AG08396 (cell line): ENCODE data around the gene RNF157.
"Not testable (repeated sequence)": the region's sequence is repeated elsewhere in the genome, so short reads cannot be mapped to it uniquely, and the experiment has no call there.

Source experiments
- DNase-seq: peaks from one replicate; pipeline ENCODE4 v3.0.0; 2012; ENCODE audit warnings: low spot score, mixed read lengths

Gene RNF157

GRCh38 chr17:76270770-76271668 is 30.7 kb upstream of the RNF157 start:
- DNase-seq = no peak

DNA sequence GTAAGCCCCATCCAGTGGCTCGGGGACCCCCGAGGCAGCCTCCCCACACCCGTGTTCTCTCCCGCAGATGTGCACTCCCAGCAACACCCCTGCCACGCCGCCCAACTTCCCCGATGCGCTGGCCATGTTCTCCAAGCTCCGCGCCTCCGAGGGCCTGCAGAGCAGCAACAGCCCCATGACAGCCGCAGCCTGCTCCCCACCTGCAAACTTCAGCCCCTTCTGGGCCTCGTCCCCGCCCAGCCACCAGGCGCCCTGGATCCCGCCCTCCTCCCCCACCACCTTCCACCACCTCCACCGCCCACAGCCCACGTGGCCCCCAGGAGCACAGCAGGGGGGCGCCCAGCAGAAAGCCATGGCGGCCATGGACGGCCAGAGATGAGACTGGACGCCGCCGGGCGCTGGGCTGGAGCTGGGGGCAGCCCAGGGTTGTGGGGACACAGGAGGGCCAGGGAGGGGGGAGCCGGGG is 29.9 kb upstream of the RNF157 start:
- DNase-seq = no peak

GRCh38 chr17:76268991-76269981 is 29.0 kb upstream of the RNF157 start:
- DNase-seq = no peak

GRCh38 chr17:76268015-76268749 is 27.9 kb upstream of the RNF157 start:
- peak; percentile 58 for DNase-seq

DNA sequence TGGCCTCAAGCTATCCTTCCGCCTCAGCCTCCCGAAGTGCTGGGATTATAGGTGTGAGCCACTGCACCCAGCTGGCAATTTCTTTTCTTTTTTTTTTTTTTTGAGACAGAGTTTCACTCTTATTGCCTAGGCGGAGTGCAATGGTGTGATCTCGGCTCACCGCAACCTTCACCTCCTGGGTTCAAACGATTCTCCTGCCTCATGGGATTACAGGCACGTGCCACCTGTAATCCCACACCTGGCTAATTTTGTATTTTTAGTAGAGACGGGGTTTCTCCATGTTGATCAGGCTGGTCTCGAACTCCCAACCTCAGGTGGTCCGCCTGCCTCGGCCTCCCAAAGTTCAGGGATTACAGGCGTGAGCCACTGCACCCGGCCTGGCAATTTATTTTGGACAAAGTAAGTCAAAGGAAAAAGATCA is 27.3 kb upstream of the RNF157 start:
- not testable (repeated sequence) for DNase-seq

DNA sequence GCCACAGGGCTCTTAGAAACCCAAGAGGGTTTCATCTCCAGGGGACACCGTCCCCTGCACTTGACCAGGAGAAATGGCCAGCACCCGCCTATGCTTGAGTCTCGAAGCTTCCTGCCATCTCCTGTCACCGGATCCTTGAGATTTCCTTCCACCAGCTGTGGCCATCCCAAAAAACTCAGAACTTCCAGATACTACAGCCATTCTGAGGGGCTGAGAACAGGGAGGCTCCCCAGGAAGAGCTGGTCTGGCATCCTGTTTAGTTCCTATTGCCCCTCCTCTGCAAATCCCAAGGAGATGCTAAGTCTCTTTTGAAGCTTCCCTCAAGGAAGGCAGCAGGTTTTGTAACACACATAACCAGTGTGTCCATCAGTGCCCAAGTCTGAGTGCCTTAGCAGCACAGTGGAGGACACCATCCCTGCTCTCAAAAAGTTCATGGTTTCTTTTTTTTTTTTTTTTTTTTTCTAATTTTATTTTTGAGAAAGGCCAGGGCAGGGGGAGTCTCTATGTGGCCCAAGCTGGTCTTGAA is 26.8 kb upstream of the RNF157 start:
- no peak for DNase-seq

- peak; percentile 41 for DNase-seq
These were observed 26.1 kb upstream of the RNF157 start for GRCh38 chr17:76266244-76266938.

DNA sequence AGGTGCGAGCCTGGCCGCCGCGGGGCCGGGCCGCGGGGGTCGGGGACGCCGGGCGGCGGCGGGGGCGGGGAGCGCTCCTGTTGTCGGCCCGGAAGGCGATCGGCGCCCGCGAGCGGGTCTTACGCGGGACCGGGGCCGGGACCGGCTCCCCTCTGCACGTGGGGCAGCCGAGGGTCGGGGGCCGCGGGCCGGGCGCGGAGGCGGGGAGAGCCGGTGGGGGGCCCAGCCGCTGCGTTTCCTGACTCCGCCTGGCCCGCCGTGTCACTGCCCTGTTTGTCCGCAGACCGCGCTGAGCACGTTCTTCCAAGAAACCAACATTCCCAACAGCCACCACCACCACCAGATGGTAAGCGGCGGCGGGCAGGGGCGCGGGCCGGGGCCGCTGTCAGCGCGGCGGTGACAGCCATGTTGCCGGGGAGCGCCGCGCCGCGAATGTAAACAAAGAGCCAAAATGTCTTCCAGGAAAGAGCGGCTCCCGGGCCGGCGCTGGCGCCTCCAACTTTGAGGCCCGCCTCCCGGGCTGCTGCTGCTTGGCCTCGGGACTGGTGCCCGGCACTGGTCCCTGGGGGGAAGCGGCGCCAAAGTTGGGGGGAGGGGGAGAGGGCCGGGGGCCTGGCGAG is 25.4 kb upstream of the RNF157 start:
- DNase-seq = peak; percentile 74

DNA sequence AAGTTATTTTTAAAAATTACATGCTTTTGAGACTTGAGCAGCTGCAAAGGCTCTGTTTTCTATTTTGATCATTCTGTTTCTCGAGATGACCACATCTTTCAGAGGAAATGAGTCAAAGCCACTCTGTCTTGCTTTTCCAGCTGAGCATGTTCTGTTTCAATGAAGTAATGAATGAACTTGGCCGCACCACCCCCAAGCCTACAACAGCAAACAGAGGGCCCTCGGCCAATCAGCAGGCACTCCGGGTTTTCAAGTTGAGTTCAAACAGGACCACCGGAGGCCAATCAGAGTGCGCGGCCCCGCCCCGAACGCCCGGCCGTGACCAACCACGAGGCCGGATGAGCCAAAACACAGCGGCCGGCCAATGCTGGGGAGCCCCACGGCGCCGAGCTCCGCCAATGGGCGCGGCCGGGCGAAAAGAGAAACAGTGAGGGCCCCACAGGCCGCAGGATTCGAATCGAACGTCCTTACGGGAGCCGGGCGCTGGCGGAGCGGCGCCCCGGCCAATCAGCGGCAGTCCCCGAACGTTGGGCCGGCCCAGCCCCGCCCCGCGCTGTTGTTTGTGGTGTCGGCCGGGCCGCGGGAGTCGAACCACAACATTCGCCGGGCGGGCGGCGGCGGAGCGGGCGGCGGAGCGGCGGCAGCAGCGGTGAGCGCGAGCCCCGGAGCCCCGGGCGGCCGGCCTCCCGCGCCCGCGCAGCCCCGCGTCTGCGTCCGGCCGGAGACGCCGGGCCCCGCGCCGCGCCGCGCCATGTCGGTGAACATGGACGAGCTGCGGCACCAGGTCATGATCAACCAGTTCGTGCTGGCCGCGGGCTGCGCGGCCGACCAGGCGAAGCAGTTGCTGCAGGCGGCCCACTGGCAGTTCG is 24.7 kb upstream of the RNF157 start, which contains the start of gene UBALD2:
Gene UBALD2, plus strand, starts transcription at position 594 of the 869 bp plus-strand sequence. Its CDS starts 158 bp downstream, at position 752.
- peak; percentile 100 for DNase-seq

DNA sequence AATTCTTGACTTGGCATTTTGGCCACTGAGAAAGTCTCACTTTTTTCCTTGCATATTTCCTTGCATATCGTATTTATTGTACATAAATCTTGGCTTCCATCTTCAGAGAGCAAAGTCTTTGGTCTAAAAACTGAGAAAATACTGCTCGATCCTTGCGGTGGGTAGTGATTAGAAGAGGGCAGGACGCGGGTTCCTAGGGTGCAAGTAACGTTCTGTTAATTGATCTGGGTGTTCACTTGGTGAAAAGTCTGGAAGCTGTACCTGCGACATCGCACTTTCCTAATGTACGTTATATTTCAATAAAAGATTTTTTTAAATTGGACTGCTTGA is 24.1 kb upstream of the RNF157 start:
- DNase-seq = no peak

DNA sequence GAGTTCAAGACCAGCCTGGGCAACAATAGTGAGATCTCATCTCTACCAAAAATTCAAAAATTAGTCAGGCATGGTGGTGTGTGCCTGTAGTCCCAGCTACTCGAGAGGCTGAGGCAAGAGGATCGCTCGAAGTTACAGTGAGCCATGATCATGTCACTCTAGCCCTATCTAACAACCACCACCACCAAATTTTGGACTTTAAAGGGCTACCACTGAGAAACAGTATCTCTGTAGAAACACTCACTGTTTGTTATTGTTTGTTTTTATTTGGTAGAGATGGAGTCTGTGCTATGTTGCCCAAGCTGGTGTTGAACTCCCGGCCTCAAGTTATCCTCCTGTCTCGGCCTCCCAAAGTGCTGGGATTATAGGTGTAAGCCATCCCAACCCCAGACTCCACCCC is 23.6 kb upstream of the RNF157 start:
- no peak for DNase-seq

DNA sequence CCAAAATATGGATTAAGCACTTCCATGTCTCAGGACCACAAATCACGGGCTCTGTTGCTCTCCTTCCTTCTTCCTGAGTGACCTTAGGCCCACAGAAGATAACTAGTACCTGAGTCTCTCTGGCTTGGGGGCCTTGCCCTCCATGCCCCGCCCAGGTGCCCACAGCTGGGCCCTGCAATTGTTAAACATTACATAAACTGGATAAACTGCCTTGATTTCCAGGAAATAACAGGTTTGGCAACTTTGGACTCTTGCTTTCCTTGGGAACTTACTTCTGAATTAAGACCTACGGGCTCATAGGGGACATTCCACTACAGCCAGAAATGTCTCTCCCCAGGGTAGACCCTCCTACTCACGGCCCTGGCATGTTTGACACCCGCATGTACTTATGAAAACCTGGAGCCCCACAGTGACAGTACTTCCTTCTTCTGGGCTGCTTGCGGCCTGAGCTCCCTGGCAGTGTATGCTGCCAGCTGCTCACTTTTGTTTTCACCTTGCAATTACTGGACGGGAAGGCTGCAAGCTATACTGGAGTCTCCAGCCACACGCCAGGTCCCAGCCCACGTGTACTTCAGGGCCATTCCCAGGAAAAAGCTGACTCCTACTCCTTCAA is 22.5 kb upstream of the RNF157 start:
- DNase-seq = no peak

DNA sequence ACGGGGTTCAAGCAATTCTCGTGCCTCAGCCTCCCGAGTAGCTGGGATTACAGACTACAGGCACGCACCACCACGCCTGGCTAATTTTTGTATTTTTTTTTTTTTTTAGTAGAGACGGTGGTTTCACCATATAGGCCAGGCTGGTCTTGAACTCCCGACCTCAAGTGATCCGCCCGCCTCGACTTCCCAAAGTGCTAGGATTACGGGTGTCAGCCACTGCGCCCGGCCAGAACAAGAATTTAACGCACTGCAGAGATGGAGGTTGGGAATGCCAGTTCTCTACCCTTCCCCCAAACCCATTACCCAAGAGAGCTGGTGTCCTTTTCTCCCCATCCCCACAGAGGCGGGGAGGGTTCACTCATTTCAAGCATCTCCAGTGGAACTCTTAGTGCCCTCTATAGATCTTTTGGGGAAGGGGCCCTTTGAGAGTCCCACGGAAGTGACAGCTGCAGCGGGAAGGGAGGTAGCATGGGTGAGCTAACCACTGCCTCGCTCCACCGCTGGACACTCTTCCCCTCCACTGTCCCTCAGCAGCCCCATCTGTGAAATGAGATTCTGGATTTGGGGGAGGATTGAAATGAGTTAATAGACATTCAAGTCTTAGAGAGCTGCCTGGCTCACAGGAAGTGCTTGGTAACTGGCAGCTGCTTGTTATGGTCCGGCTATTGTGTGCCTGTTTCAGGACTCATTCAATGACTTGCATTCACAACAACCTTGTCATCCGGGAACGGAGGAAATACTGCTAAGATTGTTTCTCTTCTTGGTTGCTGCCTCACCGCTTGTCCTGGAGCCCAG is 21.3 kb upstream of the RNF157 start:
- no peak for DNase-seq

DNA sequence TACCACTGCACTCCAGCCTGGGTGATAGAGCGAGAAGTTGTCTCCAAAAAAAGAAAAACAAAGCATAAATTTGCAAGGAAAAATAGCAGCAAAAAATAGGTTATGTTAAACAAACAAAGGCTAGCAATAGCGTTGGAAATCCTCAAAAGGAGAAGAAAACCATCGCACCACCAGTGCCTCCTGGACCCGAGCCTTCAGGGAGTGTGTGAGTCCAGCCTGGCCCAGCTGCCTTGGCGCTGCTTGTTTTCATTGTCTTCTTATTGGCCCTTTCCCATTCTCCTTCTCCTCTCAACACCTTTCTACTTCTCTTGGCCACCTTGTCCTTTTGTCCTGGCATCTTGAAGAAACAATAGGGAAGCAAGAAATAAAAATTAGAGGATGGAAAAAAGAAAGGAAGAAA is 20.4 kb upstream of the RNF157 start:
- no peak for DNase-seq

- DNase-seq = no peak
These were observed 19.9 kb upstream of the RNF157 start for GRCh38 chr17:76260220-76260619.

DNA sequence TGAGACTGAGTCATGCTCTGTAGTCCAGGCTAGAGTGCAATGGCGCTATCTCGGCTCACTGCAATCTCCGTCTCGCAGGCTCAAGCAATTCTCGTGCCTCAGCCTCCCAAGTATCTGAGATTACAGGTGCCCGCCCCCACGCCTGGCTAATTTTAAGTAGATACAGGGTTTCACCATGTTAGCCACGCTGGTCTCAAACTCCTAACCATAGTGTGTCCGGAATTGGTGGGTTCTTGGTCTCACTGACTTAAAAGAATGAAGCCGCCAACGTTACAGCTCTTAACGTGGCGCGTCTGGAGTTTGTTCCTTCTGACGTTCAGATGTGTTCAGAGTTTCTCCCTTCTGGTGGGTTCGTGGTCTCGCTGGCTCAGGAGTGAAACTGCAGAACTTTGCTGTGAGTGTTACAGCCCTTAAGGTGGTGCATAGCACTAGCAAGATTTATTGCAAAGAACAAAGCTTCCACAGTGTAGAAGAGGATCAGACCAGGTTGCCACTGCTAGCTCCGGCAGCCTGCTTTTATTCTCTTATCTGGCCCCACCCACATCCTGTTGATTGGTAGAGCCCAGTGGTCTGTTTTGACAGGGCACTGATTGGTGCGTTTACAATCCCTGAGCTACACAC is 16.2 kb upstream of the RNF157 start:
- not testable (repeated sequence) for DNase-seq

DNA sequence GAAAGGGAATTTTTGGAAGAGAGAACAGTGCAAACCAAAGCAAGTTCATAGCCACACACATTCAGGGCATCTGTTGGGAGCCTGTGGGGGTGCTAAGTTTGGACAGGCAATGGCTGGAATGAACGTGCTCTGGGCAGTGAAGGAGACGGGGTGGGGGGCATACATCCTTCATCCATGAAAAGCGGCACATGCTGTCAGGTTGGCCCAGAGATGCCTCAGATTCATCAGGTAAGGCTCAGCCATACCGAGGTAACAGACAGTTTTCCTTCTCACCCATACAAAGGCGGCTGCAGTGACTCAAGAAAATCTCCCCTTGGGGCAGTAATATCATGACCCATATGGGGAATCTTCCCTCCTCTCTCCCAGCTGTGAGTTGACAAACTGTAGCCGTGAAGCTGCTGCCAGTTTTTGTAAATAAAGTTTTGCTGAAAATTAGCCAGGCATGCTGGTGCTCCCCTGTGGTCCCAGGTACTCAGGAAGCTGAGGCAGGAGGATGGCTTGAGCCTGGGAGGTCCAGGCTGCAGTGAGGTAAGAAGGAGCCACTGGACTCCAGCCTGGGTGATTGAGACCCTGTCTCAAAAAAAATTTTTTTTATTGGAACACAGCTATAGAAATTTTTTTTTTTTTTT is 15.6 kb upstream of the RNF157 start:
- DNase-seq = no peak
